Stimulated activated CD8-positive, alpha-beta memory T cell treated with anti-CD3 and anti-CD28 coated beads, Interleukin-4, amount 100 ng/mL, for 1 hour (primary cell): ENCODE results near the gene FGF22.
A peak's percentile ranks its signal among the peaks of the same experiment; 100 is the strongest.
"Not testable (repeated sequence)": the region's sequence is repeated elsewhere in the genome, so short reads cannot be mapped to it uniquely, and the experiment has no call there.

Source experiments
- DNase-seq, 2 donors: peaks; one replicate each; pipeline ENCODE4 v3.0.0-alpha.2; 2020; ENCODE audit warnings: low read depth in 2 of 2, low spot score in 1 of 2

The FGF22 gene

DNA sequence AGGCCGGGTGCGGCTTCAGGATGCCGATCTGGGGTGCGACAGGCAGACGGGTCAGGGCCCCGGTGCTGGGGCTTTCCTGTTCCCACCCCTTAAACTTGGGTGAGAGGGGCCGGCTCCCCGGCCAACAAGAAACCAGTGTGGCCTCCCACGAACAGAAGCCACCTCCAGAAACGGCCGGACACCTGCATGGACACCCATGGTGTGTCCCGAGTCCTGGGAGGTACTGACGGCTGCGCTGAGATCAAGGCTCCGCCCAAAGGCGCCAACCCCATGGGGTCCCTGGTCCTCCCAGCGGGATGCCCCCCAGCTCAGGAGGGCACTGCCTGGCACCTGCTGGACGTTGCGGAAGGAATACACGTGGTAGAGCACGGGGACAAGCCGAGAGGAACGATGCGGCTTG lies 17.9 kb upstream of the FGF22 start:
- no peak for DNase-seq

DNA sequence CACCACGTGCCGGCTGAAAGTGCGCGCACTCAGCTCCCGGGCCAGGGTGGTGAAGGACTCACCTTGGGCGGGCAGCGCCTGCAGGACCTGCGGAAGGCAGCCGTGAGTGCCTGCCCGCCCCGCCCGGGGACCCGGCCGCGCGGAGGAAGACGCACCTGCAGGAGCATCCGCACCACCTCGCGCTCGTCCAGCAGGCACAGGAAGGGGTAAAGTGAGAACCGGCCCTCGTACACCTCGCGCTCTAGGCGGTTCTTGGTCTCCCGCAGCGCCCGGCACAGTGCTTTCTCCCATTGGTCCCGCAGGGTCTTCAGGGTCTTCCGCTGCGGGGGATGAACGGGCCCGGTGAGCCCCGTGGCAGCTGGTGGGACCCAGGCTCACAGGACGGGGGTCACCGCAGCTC lies 17.0 kb upstream of the FGF22 start:
- no peak for DNase-seq

DNA sequence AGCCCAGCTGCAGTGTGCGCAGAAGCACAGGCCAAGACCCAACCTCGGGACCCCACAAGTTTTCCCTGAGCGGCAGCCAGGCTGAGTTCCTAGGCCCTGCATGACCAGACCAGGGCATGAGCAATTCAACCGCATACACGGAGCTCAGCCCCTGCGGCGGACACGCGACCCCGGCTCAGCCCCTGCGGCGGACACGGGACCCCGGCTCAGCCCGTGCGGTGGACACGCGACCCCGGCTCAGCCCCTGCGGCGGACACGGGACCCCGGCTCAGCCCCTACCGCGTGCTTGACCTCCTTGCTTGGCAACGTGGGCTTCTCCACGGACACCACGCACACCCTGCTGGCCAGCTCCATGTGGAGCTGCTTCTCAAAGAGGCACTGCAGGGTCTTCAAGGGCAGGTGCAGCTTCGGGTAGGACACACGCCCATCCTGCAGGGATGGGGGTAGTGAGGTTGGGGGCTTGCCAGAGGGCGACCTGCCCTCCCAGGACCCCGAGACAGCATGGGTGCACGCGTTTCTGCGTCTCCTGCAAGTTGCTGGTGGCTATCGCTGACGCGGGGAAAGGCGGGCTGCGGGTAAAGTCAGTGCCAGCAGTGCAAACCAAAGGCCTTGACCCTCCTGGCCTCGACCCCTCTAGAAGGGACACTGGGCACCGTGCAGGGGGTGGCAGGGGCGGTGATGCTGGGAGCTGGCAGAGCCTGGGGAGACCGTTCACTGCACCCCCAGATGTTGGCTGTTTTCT lies 16.3 kb upstream of the FGF22 start:
- no peak for DNase-seq

DNA sequence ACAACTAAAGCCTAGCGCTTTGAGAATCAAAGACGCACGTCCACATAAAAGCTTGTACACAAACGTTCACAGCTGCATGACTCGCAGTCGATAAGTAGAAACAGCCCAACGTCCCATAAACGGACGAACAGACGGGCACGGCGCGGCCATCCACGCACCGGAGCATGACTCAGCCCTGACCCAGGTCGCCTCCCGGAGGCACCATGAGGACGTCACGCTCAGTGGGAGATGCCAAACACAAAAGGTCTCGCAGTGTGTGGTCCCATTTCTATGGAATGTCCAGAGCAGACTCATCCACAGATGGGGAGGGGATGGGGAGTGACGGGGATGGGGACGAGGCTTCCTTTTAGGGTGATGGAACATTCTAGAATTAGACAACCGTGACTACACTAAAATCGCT lies 15.7 kb upstream of the FGF22 start:
- no peak for DNase-seq

DNA sequence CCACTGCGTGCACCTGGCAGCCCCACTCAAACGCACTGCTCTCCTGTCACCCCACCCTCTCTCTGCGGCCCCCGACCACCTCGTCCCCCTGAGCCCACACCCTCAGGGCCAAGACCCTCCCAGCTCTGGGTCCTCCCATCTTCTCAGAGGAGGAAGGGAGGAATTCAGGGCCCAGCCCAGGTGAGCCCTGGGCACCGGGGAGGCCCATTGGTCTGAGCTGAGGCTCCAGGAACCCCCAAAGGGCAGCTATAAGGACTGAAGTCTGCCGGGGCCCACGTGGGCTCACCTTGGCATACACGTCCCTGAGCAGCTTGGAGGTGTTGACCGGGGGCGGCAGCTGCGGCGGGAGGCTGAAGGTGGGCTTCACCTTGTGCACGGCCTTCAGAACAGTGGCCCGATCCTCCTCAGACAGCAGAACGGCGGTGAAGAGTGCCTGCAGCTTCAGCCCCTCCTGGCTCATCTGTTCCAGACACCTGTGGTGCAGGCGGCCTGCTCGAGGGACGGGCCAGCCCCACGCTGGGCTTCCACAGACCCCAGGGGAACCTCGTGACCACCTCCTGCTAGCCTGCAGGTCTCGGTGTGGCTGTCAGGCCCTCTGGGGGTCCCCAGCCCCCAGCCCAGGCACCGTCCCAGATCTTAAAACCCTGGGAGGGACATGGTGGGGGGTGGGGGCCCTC lies 15.1 kb upstream of the FGF22 start:
- DNase-seq, result no peak

DNA sequence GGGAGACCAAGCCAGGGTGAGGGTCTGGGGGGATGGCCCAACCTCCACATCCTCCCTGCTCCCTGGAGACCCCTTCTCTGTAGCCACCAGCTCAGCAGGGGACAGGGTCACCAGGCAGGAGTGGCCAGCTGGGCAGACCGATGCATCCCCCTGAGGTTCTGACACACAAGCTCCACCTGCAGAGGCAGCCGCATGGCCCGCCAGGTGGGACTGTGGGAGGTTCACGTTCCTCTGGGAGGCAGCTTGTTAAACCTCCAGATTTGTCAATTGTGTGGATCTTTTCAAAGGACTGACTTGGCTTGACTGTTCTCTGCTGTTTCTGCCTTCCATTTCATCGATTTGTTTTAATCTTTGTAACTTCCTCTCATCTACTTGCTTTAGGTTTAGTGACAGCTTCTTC lies 14.4 kb upstream of the FGF22 start:
- no peak for DNase-seq

DNA sequence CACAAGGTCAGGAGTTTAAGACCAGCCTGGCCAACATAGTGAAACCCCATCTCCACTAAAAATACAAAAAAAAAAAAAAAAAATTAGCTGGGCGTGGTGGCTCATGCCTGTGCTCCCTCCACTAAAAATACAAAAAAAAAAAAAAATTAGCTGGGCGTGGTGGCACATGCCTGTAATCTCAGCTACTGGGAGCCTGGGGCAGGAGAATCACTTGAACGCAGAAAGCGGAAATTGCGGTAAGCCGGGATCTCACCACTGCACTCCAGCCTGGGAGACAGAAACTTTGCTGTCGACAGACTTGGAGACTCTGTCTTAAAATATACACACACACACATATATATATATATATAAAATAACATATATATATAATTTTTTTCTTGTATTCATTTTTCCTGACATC lies 13.1 kb upstream of the FGF22 start:
- not testable (repeated sequence) for DNase-seq

DNA sequence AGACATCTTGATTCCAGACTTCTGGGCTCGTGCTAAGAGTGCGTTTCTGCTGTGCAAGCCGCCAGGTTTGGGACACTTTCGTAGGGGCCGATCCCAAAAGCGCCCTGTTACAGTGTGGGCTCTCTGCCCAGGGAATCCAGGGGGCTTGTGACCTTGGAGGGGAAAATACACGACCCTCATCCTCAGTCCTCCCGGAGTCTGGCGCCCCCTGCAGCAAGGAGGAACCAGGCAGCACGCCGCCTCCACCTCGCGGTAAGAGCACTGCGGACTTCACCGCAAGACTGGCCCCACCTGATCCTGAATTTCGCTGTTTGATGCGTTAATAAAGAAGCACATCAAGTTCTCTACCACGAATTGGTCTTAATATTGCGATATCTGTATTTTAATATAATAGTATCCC lies 11.5 kb upstream of the FGF22 start:
- DNase-seq, result no peak

DNA sequence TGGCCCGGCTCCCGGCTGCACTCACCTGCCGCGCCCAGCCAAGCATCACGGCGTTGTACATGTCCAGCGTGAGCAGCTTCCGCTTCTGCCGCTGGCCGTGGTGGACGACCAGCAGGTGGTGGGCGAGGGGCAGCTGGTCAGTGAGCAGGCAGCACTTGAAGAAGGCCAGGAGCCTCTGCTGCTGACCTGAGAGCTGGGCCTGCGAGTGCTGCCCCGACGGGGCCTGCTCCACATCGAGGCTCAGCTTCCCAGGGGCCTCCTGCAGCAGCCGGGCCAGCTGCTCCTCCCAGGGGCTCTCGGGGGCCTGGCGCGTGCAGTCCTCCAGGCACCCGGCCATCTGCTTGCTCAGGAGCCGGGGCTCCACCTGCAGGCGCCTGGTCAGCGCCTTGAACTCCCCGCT lies 10.2 kb upstream of the FGF22 start:
- DNase-seq, result not testable (repeated sequence)

DNA sequence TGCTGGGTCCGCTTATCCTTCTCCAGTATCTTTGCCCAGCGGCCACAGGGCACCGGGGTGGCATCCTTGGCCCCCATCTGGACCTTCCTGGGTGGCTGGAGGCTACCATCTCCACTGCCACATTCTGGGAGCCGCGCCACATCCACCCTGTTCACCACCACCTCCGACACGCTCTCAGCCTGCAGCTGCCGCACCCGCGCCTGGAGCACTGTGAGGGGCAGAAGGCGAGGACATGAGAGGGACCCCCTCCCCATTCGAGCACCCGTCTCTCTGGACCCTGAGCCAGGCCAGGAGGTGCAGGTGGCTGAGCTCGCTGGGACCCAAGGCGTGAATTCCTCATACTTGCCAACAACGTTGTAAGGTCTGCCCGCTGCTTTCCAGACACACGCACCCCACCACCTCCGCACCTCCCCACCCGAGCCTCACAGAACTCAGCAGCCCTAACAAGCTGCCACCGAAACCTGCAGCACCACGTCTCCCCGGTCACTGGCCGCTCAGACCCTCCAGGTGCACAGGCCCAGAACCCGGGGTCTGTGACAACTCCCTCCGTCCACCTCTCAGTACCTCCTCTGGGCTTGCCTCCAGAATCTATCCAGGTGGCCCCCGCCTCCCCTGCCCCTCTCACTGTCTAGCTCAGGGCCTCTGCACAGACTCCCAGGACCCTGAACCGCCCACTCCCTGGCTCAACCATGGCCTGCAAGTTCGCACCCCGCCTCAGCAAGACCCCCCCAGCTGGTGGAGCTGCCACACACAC lies 9.5 kb upstream of the FGF22 start:
- no peak for DNase-seq

DNA sequence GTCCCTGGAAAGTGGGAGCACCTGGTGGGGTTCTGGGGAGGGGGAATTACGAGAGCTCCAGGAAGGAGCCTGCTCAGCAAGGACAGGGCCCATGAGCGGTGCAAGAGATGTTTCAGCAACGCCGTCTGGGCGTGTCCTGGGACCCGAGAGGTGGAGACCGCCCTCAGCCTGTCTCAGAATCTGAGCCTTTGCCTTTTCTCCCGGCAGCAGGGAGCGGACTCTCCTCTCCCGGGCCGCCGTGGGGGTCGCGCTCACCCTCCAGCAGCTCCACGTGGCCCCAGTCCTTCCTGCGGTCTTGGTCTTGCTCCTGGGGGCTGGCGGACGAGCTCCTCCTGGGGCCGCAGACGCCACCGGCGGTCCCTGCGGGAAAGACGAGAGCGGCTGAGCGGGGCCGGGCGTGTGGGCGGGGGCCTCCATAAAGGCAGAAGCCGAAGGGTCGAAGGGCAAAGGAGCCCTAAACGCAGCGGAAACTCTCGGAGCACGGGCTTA lies 7.1 kb upstream of the FGF22 start:
- DNase-seq, result no peak

DNA sequence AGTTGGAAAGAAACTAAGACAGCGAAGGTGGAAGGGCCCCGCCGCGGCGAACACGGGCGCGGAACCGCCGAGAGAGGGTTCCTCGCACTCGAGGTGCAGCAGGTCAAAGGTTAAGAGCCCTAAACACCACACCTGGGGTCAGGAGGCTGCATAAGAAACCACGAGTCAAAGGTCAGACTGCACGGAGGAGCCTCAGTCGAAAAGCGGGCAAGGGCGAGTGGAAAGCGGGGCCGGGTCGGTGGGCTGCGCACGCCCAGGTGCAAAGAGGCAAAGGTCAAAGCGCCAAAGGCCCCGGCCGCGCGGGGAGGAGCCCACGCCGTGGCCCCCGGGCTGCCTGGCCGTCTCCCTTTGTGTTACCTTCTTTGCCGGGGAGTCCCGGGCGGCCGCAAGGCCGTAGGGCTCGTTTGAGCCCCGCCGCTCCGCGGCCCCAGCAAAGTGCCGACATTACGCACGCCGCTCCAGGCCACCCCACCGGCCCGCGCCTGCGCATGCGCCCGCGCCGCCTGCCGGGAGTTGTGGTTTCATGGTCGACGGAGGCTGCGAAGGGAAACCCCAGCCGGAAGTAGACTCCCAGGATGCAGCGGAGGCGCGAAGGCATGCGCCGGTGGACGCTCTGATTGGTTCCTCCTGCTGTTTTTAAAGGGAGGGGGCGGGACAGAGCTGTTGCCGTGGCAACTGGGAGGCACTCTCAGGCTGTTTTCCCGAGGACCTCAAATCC lies 6.5 kb upstream of the FGF22 start, which contains the start of gene POLRMT:
Gene POLRMT, minus strand, starts transcription at position 470 of the 718 bp plus-strand sequence. Its CDS starts 25 bp downstream, at position 445.
- DNase-seq, result peak; percentile 90 to 94

DNA sequence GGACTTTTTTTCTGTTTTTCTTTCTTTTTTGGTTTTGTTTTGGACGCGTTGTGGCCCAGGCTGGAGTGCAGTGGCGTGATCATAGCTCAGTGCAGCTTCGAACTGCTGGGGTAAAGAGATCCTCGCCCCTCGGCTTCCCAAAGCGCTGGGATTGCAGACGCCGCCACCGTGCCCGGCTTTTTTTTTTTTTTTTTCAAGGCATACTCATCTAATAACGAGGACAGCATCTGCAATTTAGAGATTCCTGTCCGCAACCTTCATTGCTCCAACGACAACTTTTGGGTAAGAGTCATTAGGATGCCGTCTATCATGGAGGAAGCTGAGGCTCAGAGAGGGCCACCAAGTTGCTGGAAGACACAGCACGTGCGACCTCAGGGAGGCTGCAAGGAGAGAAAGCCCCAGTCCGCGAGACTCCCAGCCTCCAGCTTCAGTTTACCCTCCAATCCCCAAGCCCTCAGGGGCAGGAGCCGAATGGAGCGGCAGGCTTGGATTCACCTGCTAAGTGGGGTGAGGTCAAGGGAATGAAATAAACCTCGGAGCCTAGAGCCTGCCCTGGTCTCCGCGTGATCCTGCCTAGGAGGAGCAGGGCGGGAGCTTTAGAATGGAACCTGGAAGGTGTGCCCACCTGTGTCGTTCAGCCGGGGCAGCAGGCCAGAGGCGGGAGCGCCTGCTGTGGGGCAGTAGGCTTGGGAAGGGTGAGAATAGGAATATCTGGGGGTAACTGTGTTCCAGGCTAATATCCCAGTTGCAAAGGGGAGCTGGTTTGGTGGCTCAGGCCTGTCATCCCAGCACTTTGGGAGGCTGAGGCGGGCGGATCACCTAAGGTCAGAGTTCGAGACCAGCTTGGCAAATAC lies 5.7 kb upstream of the FGF22 start:
- DNase-seq, result no peak

DNA sequence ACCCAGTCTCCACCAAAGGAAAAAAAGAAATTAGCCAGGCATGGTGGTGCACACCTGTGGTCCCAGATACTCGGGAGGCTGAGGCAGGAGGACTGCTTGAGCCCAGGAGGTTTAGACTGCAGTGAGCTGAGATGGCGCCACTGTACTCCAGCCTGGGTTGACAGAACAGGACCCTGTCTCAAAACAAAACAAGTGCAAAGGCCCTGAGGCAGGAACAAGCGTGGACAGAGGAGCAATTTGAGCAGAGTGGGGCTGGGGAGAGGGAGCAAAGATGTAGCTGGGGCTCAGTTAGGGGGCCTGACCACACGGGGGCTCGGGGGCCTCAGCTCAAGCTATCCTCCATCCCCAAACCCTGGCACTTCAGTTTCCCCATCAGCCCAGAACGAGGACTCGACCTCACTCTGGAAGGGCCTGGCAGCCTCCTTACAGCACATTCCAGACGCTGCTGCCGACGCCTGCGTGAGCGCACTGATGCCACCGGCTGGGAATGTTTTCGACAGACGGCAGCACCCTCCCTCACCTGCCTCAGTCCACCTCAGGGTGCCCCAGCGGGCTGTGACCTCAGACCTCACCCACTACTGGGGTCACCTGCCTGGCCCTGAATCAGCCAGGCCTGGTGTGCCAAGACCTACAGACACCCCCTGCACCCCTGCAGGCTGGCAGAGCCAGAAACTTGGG lies 4.6 kb upstream of the FGF22 start:
- no peak for DNase-seq

DNA sequence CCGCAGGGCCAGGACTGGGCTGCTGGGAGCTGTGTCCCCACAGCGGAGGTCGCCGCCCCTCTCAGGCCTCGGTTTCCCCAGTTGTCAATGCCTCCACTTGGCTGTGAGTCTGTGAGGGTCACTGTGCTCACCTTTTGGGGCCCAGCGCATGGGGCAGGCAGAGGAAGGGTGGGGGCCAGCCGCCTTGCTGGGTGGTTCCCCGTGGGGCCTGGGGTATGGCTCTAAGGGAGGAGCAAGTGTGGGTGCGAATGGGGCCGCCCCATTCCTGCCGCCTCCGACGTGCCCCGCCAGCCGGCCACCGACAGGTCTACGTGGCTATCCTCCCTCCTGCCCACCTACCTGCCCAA lies 800 bp upstream of the FGF22 start:
- no peak for DNase-seq

DNA sequence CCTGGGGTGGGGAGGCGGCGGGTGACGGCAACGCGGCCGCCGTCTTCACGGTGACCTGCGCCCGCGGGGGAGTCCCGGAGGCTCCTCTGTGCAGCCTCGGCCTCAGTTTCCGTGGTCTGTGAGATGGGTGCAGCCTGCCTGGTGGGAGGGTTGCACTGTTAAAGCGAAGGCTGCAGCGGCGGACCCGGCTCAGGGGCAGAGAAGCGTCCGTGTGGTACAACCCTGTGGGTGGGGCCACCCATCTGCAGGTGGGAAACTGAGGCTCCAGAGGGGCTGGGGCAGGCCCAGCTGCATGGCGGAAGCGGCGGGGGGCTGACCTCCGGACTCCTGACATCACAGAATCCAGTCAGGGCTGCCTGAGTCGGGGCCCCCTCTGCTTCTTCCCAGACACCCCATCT lies 481 bp downstream of the FGF22 start:
- no peak for DNase-seq

DNA sequence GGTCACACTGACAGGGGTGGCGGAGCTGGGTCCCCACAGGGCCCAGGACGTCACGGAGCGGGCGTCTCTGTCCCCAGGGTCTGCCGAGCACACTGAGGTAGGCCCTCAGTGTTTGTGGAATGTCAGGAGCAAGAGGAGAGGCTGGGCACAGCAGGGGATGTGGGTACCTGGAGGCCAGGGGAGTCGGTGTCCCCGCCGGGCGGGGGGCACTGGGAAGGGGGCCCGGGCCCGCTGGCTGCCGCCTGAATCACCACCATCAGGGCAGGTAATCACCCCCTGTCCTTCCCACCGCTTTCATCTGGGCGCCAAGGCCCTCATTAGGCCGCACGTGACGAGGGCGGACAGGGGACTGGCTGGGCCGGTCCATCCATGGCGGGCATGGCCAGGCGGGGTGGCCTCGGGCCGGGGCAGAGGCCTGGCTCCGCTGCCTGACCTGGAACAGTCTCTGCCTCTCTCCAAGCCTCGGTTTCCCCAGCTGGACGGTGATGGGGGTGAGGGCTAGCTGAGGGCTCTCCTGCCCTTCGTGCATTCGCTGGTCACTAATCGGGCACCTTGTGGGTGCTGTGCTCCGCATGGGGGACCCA lies 1.0 kb downstream of the FGF22 start:
- no peak for DNase-seq

DNA sequence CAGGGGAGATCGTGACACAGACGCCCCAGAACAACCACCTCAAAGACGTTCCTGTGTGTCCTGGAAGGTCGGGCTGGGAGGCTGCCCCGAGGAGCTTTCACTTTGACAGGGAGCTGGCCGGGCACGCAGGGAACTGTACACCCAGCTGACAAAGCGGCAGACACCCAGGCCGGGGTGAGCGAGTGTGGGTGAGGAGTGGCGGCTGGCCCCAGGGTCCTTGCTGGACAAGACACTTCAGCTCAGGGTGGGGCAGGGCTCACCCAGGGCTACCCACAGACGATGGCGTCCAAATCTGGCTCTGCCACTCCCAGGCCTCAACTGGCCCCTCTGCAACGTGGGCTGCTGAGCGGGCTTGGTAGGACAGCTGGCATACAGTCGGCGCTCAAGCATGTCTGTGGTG lies 2.0 kb downstream of the FGF22 start:
- DNase-seq, result no peak
